Mesendoderm (in vitro differentiated cells): ENCODE data around the gene COL4A5.

Experiments
- DNase-seq: peaks from one replicate; pipeline ENCODE4 v3.0.0; 2013
- H2AK5ac ChIP-seq: 2 replicates; pipeline ENCODE4 v1.6.1; 2013; ENCODE audit warnings: low read length, inconsistent platforms
- H2BK120ac ChIP-seq: 2 replicates; pipeline ENCODE4 v1.6.1; 2013; ENCODE audit warnings: low read depth, mild to moderate bottlenecking, low read length, moderate library complexity, mixed read lengths
- H2BK15ac ChIP-seq: replicated peaks from 2 replicates; pipeline ENCODE4 v1.6.1; 2013; ENCODE audit warnings: low read depth, mild to moderate bottlenecking, moderate library complexity
- H2BK5ac ChIP-seq: 2 replicates; pipeline ENCODE4 v1.6.1; 2013; ENCODE audit warnings: low read length, inconsistent platforms
- H3K18ac ChIP-seq: 2 replicates; pipeline ENCODE4 v1.6.1; 2013; ENCODE audit warnings: mild to moderate bottlenecking, low read length, mixed read lengths
- H3K23ac ChIP-seq: one replicate; pipeline ENCODE4 v1.6.1; 2013; ENCODE audit warnings: low read length
- H3K27ac ChIP-seq: 2 replicates; pipeline ENCODE4 v1.5.1; 2013; ENCODE audit warnings: low read depth, mild to moderate bottlenecking, inconsistent platforms, low read length, moderate library complexity
- H3K27me3 ChIP-seq: 2 replicates; pipeline ENCODE4 v1.6.1; 2013; ENCODE audit warnings: low read length, control low read depth, mild to moderate bottlenecking, inconsistent platforms; ENCODE audit not compliant: insufficient read depth, poor library complexity
- H3K36me3 ChIP-seq: 2 replicates; pipeline ENCODE4 v1.6.1; 2013; ENCODE audit warnings: low read length, inconsistent platforms; ENCODE audit not compliant: control insufficient read depth, insufficient read depth
- H3K4ac ChIP-seq: one replicate; pipeline ENCODE4 v1.6.1; 2013; ENCODE audit warnings: low read depth, mild to moderate bottlenecking, low read length, moderate library complexity
- H3K4me1 ChIP-seq: 2 replicates; pipeline ENCODE4 v1.6.1; 2013; ENCODE audit warnings: low read depth, low read length, inconsistent platforms; ENCODE audit not compliant: control insufficient read depth
- H3K4me2 ChIP-seq: 2 replicates; pipeline ENCODE4 v1.6.1; 2013; ENCODE audit warnings: low read length
- H3K4me3 ChIP-seq: 2 replicates; pipeline ENCODE4 v1.5.1; 2013; ENCODE audit warnings: mild to moderate bottlenecking, low read length
- H3K56ac ChIP-seq: one replicate; pipeline ENCODE4 v1.6.1; 2013; ENCODE audit warnings: low read length
- H3K79me1 ChIP-seq: 2 replicates; pipeline ENCODE4 v1.6.1; 2013; ENCODE audit warnings: low read length, inconsistent platforms
- H3K79me2 ChIP-seq: 2 replicates; pipeline ENCODE4 v1.6.1; 2013; ENCODE audit warnings: mild to moderate bottlenecking, low read length; ENCODE audit not compliant: control insufficient read depth, insufficient read depth
- H3K9ac ChIP-seq: 2 replicates; pipeline ENCODE4 v1.6.1; 2013; ENCODE audit warnings: low read length, inconsistent platforms
- H4K5ac ChIP-seq: one replicate; pipeline ENCODE4 v1.6.1; 2013; ENCODE audit warnings: low read length
- H4K8ac ChIP-seq: one replicate; pipeline ENCODE4 v1.6.1; 2013; ENCODE audit warnings: low read depth, mild to moderate bottlenecking, control low read depth, low read length, moderate library complexity
- WGBS: extraction: QIAGEN DNeasy Blood & Tissue Kit; methylation state at CpG from one replicate; pipeline ENCODE4 v1.1.7; 2013; ENCODE audit warnings: low lambda C conversion rate, missing lambda C conversion rate; ENCODE audit not compliant: insufficient coverage; ENCODE audit errors: extremely low coverage; 5-methylcytosine and 5-hydroxymethylcytosine counted together

The COL4A5 gene

GRCh38 chrX:108399418-108400165 is 40.0 kb upstream of the COL4A5 start:
- DNase-seq = no peak
- no peak overlapping the region for H3K4ac ChIP-seq
- H3K27ac ChIP-seq = no peak overlapping the region
- H2BK5ac ChIP-seq = no peak overlapping the region
- no peak overlapping the region for H2BK120ac ChIP-seq
- H3K23ac ChIP-seq = no peak overlapping the region
- H3K27me3 ChIP-seq = no peaks in the 10 kb centered on the region
- H4K5ac ChIP-seq = no peak overlapping the region
- H3K4me2 ChIP-seq = no peak overlapping the region
- no peaks in the 10 kb centered on the region for H3K36me3 ChIP-seq
- H3K56ac ChIP-seq = no peak overlapping the region
- peaks cover 2% of the 10 kb centered on the region for H3K4me1 ChIP-seq
- H2AK5ac ChIP-seq = no peak overlapping the region
- H3K9ac ChIP-seq = no peak overlapping the region
- H3K79me2 ChIP-seq = no peaks in the 10 kb centered on the region
- H3K79me1 ChIP-seq = no peaks in the 10 kb centered on the region
- no peak overlapping the region for H4K8ac ChIP-seq
- H3K4me3 ChIP-seq = no peak overlapping the region
- WGBS = no CpG with 5 or more reads among the region's 1 CpG
- no peak overlapping the region for H3K18ac ChIP-seq
- H2BK15ac ChIP-seq = no peak overlapping the region

- no peaks in the 10 kb centered on the region for H3K36me3 ChIP-seq
- no peak overlapping the region for H3K4me3 ChIP-seq
- no peak for DNase-seq
These were observed 26.9 kb upstream of the COL4A5 start for GRCh38 chrX:108412783-108413182.

GRCh38 chrX:108415146-108415545 is 24.5 kb upstream of the COL4A5 start:
- no peak overlapping the region for H2BK15ac ChIP-seq
- WGBS = no CpG with 5 or more reads among the region's 1 CpG
- H3K36me3 ChIP-seq = no peaks in the 10 kb centered on the region
- H4K8ac ChIP-seq = no peak overlapping the region
- H3K27me3 ChIP-seq = no peaks in the 10 kb centered on the region
- no peak overlapping the region for H3K23ac ChIP-seq
- no peaks in the 10 kb centered on the region for H3K79me2 ChIP-seq
- no peak overlapping the region for H3K18ac ChIP-seq
- no peak overlapping the region for H3K27ac ChIP-seq
- H4K5ac ChIP-seq = no peak overlapping the region
- H3K4ac ChIP-seq = no peak overlapping the region
- H3K79me1 ChIP-seq = no peaks in the 10 kb centered on the region
- H3K4me1 ChIP-seq = no peaks in the 10 kb centered on the region
- H3K4me2 ChIP-seq = no peak overlapping the region
- H2AK5ac ChIP-seq = no peak overlapping the region
- no peak for DNase-seq
- no peak overlapping the region for H3K4me3 ChIP-seq
- no peak overlapping the region for H3K9ac ChIP-seq
- H3K56ac ChIP-seq = no peak overlapping the region
- no peak overlapping the region for H2BK5ac ChIP-seq
- no peak overlapping the region for H2BK120ac ChIP-seq

More at GRCh38 chrX:108412783-108413182, 26.9 kb upstream of the COL4A5 start:
- H2BK15ac ChIP-seq = no peak overlapping the region
- H2AK5ac ChIP-seq = no peak overlapping the region
- no peak overlapping the region for H3K18ac ChIP-seq
- no peak overlapping the region for H4K8ac ChIP-seq
- no peak overlapping the region for H3K23ac ChIP-seq
- no peaks in the 10 kb centered on the region for H3K79me2 ChIP-seq
- no peak overlapping the region for H2BK120ac ChIP-seq
- no peak overlapping the region for H3K27ac ChIP-seq
- no peak overlapping the region for H4K5ac ChIP-seq
- H3K4me1 ChIP-seq = no peaks in the 10 kb centered on the region
- H3K56ac ChIP-seq = no peak overlapping the region
- no peak overlapping the region for H3K4ac ChIP-seq
- no peaks in the 10 kb centered on the region for H3K27me3 ChIP-seq
- no peak overlapping the region for H2BK5ac ChIP-seq
- no peaks in the 10 kb centered on the region for H3K79me1 ChIP-seq
- H3K9ac ChIP-seq = no peak overlapping the region
- H3K4me2 ChIP-seq = no peak overlapping the region

GRCh38 chrX:108415891-108416290 is 23.7 kb upstream of the COL4A5 start:
- Histone ChIP-seq H2BK15ac (no peak overlapping the region), H3K36me3 (no peaks in the 10 kb centered on the region), H3K4me3 (no peak overlapping the region), H3K27ac (no peak overlapping the region), H2AK5ac (no peak overlapping the region), H3K18ac (no peak overlapping the region), H2BK5ac (no peak overlapping the region), H3K79me2 (no peaks in the 10 kb centered on the region), H3K4me2 (no peak overlapping the region), H3K9ac (no peak overlapping the region), H3K4me1 (no peaks in the 10 kb centered on the region), H3K56ac (no peak overlapping the region), H3K4ac (no peak overlapping the region), H3K79me1 (no peaks in the 10 kb centered on the region), H4K5ac (no peak overlapping the region), H4K8ac (no peak overlapping the region), H2BK120ac (no peak overlapping the region), H3K27me3 (no peaks in the 10 kb centered on the region), H3K23ac (no peak overlapping the region)
- no peak for DNase-seq
- WGBS = no CpG with 5 or more reads among the region's 2 CpGs

- Histone ChIP-seq H3K18ac (no peak overlapping the region), H3K27me3 (no peaks in the 10 kb centered on the region), H3K27ac (no peak overlapping the region), H3K36me3 (no peaks in the 10 kb centered on the region), H3K9ac (no peak overlapping the region), H3K79me2 (no peaks in the 10 kb centered on the region), H3K4me3 (no peak overlapping the region), H3K79me1 (no peaks in the 10 kb centered on the region), H3K4me1 (no peaks in the 10 kb centered on the region), H3K4ac (no peak overlapping the region), H3K23ac (no peak overlapping the region), H4K5ac (no peak overlapping the region), H2BK15ac (no peak overlapping the region), H2BK120ac (no peak overlapping the region), H3K4me2 (no peak overlapping the region), H3K56ac (no peak overlapping the region), H2BK5ac (no peak overlapping the region), H2AK5ac (no peak overlapping the region), H4K8ac (no peak overlapping the region)
- no CpG with 5 or more reads among the region's 1 CpG for WGBS
- no peak for DNase-seq
These were observed 22.4 kb upstream of the COL4A5 start for GRCh38 chrX:108417257-108417656.

GRCh38 chrX:108419401-108419800 is 20.2 kb upstream of the COL4A5 start:
- Histone ChIP-seq H2BK120ac (no peak overlapping the region), H3K18ac (no peak overlapping the region), H3K36me3 (no peaks in the 10 kb centered on the region), H3K79me2 (no peaks in the 10 kb centered on the region), H4K8ac (no peak overlapping the region), H3K4ac (no peak overlapping the region), H3K4me3 (no peak overlapping the region), H3K27me3 (no peaks in the 10 kb centered on the region), H2AK5ac (no peak overlapping the region), H3K4me1 (no peaks in the 10 kb centered on the region), H2BK15ac (no peak overlapping the region), H3K4me2 (no peak overlapping the region), H3K9ac (no peak overlapping the region), H4K5ac (no peak overlapping the region), H3K79me1 (no peaks in the 10 kb centered on the region), H3K27ac (no peak overlapping the region), H3K23ac (no peak overlapping the region), H2BK5ac (no peak overlapping the region), H3K56ac (no peak overlapping the region)
- WGBS = no CpG with 5 or more reads among the region's 1 CpG
- DNase-seq = no peak
